Measurements from ENCODE around the gene SH3RF3.

DNA sequence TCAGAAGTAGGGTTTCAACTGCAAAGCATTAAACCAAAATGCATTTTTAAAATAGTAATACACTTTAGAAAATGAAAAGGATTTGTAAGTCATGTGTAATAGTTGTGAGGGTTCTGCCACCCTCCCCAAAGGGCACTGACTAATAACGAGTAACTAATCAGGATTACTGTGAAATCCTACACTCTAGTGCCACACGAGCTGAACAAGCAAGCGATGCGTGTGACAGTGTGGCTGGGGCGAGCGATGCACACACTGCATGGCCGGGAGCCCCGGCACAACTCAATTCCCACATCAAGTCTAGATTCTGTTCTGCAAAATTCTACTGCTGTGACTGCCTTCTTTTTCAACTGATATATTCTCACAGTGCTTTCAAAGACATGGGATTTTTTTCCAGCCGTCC, 328.4 kb downstream of the SH3RF3 start:
- TF ChIP-seq ZNF76 (CRISPR knock-in tag; IDR thresholded peaks at IDR 0.05; ENCODE audit: borderline replicate concordance) (no peak), MXI1 (IDR thresholded peaks at IDR 0.05; ENCODE audit: low read depth, low read length) (no peak), NRF1 (conservative IDR thresholded peaks at IDR 0.05 in 1 of 2, IDR thresholded peaks at IDR 0.05 in 1 of 2) (no peak), FOSL1 (tag; conservative IDR thresholded peaks at IDR 0.05) (no peak), ARHGAP35 (IDR thresholded peaks at IDR 0.05; ENCODE audit: partially characterized antibody) (no peak)
- TF ChIP-seq, protein P1, sequence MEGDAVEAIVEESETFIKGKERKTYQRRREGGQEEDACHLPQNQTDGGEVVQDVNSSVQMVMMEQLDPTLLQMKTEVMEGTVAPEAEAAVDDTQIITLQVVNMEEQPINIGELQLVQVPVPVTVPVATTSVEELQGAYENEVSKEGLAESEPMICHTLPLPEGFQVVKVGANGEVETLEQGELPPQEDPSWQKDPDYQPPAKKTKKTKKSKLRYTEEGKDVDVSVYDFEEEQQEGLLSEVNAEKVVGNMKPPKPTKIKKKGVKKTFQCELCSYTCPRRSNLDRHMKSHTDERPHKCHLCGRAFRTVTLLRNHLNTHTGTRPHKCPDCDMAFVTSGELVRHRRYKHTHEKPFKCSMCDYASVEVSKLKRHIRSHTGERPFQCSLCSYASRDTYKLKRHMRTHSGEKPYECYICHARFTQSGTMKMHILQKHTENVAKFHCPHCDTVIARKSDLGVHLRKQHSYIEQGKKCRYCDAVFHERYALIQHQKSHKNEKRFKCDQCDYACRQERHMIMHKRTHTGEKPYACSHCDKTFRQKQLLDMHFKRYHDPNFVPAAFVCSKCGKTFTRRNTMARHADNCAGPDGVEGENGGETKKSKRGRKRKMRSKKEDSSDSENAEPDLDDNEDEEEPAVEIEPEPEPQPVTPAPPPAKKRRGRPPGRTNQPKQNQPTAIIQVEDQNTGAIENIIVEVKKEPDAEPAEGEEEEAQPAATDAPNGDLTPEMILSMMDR (IDR thresholded peaks at IDR 0.05 in 2 of 3, conservative IDR thresholded peaks at IDR 0.05 in 1 of 3; ENCODE audit: insufficient read depth in 2 of 3, low read depth in 1 of 3, low read length in 3 of 3), result no peak
- TF ChIP-seq, protein P2, sequence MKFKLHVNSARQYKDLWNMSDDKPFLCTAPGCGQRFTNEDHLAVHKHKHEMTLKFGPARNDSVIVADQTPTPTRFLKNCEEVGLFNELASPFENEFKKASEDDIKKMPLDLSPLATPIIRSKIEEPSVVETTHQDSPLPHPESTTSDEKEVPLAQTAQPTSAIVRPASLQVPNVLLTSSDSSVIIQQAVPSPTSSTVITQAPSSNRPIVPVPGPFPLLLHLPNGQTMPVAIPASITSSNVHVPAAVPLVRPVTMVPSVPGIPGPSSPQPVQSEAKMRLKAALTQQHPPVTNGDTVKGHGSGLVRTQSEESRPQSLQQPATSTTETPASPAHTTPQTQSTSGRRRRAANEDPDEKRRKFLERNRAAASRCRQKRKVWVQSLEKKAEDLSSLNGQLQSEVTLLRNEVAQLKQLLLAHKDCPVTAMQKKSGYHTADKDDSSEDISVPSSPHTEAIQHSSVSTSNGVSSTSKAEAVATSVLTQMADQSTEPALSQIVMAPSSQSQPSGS (CRISPR knock-in tag; IDR thresholded peaks at IDR 0.05), result no peak
- TF ChIP-seq, protein P3, sequence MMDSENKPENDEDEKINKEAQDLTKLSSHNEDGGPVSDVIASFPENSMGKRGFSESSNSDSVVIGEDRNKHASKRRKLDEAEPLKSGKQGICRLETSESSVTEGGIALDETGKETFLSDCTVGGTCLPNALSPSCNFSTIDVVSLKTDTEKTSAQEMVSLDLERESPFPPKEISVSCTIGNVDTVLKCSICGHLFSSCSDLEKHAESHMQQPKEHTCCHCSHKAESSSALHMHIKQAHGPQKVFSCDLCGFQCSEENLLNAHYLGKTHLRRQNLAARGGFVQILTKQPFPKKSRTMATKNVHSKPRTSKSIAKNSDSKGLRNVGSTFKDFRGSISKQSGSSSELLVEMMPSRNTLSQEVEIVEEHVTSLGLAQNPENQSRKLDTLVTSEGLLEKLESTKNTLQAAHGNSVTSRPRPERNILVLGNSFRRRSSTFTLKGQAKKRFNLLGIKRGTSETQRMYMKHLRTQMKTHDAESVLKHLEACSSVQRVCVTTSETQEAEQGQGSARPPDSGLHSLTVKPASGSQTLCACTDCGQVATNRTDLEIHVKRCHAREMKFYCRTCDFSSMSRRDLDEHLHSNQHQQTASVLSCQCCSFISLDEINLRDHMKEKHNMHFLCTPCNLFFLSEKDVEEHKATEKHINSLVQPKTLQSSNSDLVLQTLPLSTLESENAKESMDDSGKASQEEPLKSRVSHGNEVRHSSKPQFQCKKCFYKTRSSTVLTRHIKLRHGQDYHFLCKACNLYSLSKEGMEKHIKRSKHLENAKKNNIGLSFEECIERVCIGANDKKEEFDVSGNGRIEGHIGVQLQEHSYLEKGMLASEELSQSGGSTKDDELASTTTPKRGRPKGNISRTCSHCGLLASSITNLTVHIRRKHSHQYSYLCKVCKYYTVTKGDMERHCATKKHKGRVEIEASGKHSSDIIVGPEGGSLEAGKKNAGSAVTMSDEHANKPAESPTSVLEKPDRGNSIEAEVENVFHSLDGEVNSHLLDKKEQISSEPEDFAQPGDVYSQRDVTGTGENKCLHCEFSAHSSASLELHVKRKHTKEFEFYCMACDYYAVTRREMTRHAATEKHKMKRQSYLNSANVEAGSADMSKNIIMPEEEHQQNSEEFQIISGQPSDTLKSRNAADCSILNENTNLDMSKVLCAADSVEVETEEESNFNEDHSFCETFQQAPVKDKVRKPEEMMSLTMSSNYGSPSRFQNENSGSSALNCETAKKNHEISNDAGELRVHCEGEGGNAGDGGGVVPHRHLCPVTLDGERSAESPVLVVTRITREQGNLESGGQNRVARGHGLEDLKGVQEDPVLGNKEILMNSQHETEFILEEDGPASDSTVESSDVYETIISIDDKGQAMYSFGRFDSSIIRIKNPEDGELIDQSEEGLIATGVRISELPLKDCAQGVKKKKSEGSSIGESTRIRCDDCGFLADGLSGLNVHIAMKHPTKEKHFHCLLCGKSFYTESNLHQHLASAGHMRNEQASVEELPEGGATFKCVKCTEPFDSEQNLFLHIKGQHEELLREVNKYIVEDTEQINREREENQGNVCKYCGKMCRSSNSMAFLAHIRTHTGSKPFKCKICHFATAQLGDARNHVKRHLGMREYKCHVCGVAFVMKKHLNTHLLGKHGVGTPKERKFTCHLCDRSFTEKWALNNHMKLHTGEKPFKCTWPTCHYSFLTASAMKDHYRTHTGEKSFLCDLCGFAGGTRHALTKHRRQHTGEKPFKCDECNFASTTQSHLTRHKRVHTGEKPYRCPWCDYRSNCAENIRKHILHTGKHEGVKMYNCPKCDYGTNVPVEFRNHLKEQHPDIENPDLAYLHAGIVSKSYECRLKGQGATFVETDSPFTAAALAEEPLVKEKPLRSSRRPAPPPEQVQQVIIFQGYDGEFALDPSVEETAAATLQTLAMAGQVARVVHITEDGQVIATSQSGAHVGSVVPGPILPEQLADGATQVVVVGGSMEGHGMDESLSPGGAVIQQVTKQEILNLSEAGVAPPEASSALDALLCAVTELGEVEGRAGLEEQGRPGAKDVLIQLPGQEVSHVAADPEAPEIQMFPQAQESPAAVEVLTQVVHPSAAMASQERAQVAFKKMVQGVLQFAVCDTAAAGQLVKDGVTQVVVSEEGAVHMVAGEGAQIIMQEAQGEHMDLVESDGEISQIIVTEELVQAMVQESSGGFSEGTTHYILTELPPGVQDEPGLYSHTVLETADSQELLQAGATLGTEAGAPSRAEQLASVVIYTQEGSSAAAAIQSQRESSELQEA (IDR thresholded peaks at IDR 0.05; ENCODE audit: low read depth), result no peak
